ENCODE results near the gene PPP1R15A.

PPP1R15A gene

DNA sequence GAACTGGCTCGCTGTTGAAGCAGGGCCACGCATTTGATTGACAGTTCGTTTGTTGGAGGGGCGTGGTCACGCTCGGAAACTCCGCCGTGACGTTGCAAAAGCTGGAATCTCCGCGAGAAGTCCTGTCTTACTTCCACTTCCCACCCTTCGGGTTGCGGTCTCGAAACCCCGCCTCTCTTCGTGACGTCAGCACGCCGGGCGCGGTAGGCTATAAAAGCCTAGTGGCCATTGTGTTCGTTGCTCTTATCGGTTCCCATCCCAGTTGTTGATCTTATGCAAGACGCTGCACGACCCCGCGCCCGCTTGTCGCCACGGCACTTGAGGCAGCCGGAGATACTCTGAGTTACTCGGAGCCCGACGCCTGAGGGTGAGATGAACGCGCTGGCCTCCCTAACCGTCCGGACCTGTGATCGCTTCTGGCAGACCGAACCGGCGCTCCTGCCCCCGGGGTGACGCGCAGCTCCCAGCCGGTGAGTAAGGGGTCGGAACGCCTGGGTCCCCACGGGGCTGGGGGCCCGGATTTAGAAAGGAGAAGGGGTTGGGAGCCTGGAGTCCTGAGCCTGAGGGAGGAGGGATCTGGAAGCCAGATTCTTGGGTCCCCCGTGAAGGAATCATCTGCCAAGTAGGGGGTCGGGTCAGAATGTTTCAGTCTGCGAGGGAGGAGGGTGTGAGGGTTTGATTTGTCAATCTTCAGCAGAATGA is at the start of gene PPP1R15A:
Gene PPP1R15A (plus strand): TSS at position 240 of the 702 bp plus-strand sequence. CDS start 813 bp downstream, outside the sequence.
- peak within 1 kb of the TSS; percentile 100 for H3K27ac ChIP-seq
- in situ Hi-C loops (cut with HindIII; ENCODE audit: low pct_ligation_motif_present, low sequenced_read_pairs): no loop called here
- TF ChIP-seq, protein P1, sequence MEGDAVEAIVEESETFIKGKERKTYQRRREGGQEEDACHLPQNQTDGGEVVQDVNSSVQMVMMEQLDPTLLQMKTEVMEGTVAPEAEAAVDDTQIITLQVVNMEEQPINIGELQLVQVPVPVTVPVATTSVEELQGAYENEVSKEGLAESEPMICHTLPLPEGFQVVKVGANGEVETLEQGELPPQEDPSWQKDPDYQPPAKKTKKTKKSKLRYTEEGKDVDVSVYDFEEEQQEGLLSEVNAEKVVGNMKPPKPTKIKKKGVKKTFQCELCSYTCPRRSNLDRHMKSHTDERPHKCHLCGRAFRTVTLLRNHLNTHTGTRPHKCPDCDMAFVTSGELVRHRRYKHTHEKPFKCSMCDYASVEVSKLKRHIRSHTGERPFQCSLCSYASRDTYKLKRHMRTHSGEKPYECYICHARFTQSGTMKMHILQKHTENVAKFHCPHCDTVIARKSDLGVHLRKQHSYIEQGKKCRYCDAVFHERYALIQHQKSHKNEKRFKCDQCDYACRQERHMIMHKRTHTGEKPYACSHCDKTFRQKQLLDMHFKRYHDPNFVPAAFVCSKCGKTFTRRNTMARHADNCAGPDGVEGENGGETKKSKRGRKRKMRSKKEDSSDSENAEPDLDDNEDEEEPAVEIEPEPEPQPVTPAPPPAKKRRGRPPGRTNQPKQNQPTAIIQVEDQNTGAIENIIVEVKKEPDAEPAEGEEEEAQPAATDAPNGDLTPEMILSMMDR (IDR thresholded peaks at IDR 0.05; ENCODE audit: low read depth, low read length, missing control alignments): no peak
- peaks cover 45% of the 10 kb centered on the region for H3K36me3 ChIP-seq (replicated peaks)
- no peaks in the 10 kb centered on the region for H3K27me3 ChIP-seq (replicated peaks)
- peak; percentile 98 for DNase-seq
- peak within 1 kb of the TSS; percentile 100 for H3K4me3 ChIP-seq (ENCODE audit: low read depth, low read length)

DNA sequence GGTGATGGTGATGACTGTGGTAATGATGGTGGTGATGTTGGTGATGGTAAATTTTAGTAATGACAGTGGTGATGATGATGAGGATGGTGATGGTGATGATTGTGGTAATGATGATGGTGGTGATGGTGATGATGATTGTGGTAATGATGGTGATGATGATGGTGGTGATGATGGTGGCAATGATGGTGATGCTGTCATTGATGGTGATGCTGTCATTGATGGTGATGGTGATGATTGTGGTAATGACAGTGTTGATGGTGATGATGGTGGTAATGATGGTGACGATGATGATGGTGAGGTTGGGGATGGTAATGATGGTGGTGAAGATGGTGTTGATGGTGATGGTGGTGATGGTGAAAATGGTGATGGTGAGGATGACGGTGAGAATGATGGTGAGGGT is 49.7 kb upstream of the PPP1R15A start:
- DNase-seq: no peak
- Histone ChIP-seq H3K27me3 (replicated peaks) (no peaks in the 10 kb centered on the region), H3K36me3 (replicated peaks) (no peaks in the 10 kb centered on the region), H3K4me3 (ENCODE audit: low read depth, low read length) (no peak overlapping the region), H3K27ac (no peak overlapping the region)
- in situ Hi-C loops (cut with HindIII; ENCODE audit: low pct_ligation_motif_present, low sequenced_read_pairs): no loop called here
- TF ChIP-seq, protein P1 (IDR thresholded peaks at IDR 0.05; ENCODE audit: low read depth, low read length, missing control alignments): no peak

DNA sequence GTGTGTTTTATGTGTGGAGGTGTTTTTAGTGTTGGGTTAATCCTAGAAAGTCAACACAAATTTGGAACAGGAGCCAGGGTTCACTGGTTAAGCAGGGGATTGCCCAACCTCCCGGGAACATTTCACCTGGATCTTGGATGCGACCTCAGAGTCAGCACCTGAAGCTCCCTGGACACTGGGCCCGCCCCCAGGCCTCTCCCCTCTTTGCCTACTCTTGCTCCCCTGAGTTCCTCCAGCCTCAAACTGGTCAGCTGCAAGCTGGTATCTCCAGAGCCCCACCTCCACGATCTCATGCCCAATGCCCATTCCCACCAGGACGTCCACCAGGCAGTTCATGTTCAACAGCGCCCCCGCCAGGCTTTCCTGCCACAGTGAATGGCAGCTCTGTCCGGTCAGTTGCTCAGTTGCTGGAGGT is 45.6 kb upstream of the PPP1R15A start:
- in situ Hi-C loops (cut with HindIII; ENCODE audit: low pct_ligation_motif_present, low sequenced_read_pairs): no loop called here
- TF ChIP-seq, protein P1 (IDR thresholded peaks at IDR 0.05; ENCODE audit: low read depth, low read length, missing control alignments): peak; percentile 36
- no peak for DNase-seq
- H3K36me3 ChIP-seq (replicated peaks): no peaks in the 10 kb centered on the region
- no peak overlapping the region for H3K4me3 ChIP-seq (ENCODE audit: low read depth, low read length)
- H3K27me3 ChIP-seq (replicated peaks): no peaks in the 10 kb centered on the region
- H3K27ac ChIP-seq: no peak overlapping the region

DNA sequence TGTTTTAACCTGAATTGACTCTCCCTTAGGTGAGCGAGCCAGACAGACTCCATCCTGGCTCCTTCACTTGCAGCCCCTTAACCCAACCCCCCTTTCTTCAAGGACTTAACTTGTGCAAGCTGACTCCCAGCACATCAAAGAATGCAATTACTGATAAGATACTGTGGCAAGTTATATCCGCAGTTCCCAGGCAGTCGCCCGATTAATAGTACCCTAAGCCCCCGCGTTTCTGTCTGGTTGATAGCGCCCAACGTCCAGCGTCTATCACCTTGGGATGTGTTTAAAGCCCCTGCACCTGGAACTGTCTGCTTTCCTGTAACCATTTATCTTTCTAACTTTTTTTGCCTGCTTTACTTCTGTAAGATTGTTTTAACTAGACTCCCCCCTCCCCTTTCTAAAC is 42.1 kb upstream of the PPP1R15A start:
- no peak for DNase-seq
- in situ Hi-C loops (cut with HindIII; ENCODE audit: low pct_ligation_motif_present, low sequenced_read_pairs): no loop called here
- TF ChIP-seq, protein P1 (IDR thresholded peaks at IDR 0.05; ENCODE audit: low read depth, low read length, missing control alignments): no peak

DNA sequence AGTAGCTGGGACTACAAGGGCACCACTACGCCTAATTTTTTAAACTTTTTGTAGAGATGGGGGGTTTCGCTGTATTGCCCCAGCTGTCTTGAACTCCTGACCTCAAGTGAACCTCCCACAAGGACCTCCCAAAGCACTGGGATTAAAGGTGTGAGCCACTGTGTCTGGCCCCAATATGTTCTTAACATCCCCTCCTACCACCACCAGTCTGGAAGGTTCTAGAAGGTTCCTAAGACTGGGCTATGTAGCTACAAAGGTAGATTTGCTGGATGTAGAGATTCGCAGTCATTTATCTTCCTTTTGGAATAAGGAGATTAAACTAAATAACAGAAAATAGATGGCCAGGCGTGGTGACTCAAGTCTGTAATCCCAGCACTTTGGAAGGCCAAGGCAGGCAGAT is 41.3 kb upstream of the PPP1R15A start:
- in situ Hi-C loops (cut with HindIII; ENCODE audit: low pct_ligation_motif_present, low sequenced_read_pairs): no loop called here
- H3K27ac ChIP-seq: no peak overlapping the region
- TF ChIP-seq, protein P1 (IDR thresholded peaks at IDR 0.05; ENCODE audit: low read depth, low read length, missing control alignments): no peak
- H3K4me3 ChIP-seq (ENCODE audit: low read depth, low read length): no peak overlapping the region
- no peak for DNase-seq
- no peaks in the 10 kb centered on the region for H3K27me3 ChIP-seq (replicated peaks)
- no peaks in the 10 kb centered on the region for H3K36me3 ChIP-seq (replicated peaks)

More for the DNA sequence above, 42.1 kb upstream of the PPP1R15A start:
- no peak overlapping the region for H3K27ac ChIP-seq
- no peaks in the 10 kb centered on the region for H3K36me3 ChIP-seq (replicated peaks)
- no peak overlapping the region for H3K4me3 ChIP-seq (ENCODE audit: low read depth, low read length)
- no peaks in the 10 kb centered on the region for H3K27me3 ChIP-seq (replicated peaks)

DNA sequence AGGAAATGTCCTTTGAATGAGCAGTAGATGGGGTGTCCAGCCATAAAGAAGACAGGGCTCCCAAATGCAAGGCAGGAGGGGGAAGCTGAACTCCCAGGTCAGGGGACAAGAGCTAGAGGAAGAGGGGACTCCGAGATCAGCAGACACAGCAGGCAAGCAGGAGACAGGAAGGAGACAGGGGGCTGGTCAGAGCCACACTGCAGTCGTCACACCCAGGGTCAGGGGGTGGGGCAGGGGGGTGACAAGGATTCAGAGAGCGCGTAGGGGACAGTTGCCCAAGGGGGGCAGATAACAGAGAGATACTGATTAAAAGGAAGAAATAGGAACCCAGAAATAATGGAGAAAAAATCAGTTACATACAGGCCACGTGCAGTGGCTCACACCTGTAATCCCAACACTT is 39.2 kb upstream of the PPP1R15A start:
- TF ChIP-seq, protein P1 (IDR thresholded peaks at IDR 0.05; ENCODE audit: low read depth, low read length, missing control alignments): no peak
- DNase-seq: no peak
- H3K27ac ChIP-seq: no peak overlapping the region
- in situ Hi-C loops (cut with HindIII; ENCODE audit: low pct_ligation_motif_present, low sequenced_read_pairs): no loop called here
- no peak overlapping the region for H3K4me3 ChIP-seq (ENCODE audit: low read depth, low read length)
- H3K36me3 ChIP-seq (replicated peaks): no peaks in the 10 kb centered on the region
- H3K27me3 ChIP-seq (replicated peaks): no peaks in the 10 kb centered on the region
